Osteoblast (primary cell): ENCODE results near the gene TIGAR. TPM values are rescaled to one million over a fixed set of nuclear protein-coding genes. Genes with fewer than 3 reads are reported as not detected.

ENCODE experiments used
- DNase-seq: peaks from one replicate; pipeline ENCODE4 v3.0.0; 2011; ENCODE audit warnings: low spot score, mixed read lengths; ENCODE audit not compliant: insufficient read length; ENCODE audit errors: missing footprints
- H2AFZ ChIP-seq: 2 replicates; pipeline ENCODE4 v1.6.0; 2011; ENCODE audit warnings: mild to moderate bottlenecking, low read length
- H3K27ac ChIP-seq: 2 replicates; pipeline ENCODE4 v1.5.1; 2011; ENCODE audit warnings: mild to moderate bottlenecking, low read depth, low read length, moderate library complexity
- H3K27me3 ChIP-seq: 2 replicates; pipeline ENCODE4 v1.6.0; 2012; ENCODE audit warnings: mild to moderate bottlenecking, control low read depth, inconsistent platforms, low read length, moderate library complexity; ENCODE audit not compliant: insufficient read depth
- H3K36me3 ChIP-seq: 2 replicates; pipeline ENCODE4 v1.5.1; 2011; ENCODE audit warnings: mild to moderate bottlenecking, low read length, control low read depth, moderate library complexity; ENCODE audit not compliant: insufficient read depth
- H3K4me1 ChIP-seq: 2 replicates; pipeline ENCODE4 v1.5.1; 2011; ENCODE audit warnings: mild to moderate bottlenecking, low read length, control low read depth, moderate library complexity; ENCODE audit not compliant: insufficient read depth
- H3K4me2 ChIP-seq: 2 replicates; pipeline ENCODE4 v1.6.0; 2011; ENCODE audit warnings: mild to moderate bottlenecking, low read length; ENCODE audit not compliant: insufficient read depth
- H3K4me3 ChIP-seq: fragments of 200-600 bp; sonication (generic); 3 replicates; pipeline ENCODE4 v1.5.1; 2012; ENCODE audit warnings: mild to moderate bottlenecking, low read length, inconsistent platforms; ENCODE audit not compliant: insufficient read depth
- H3K79me2 ChIP-seq: 2 replicates; pipeline ENCODE4 v1.6.0; 2012; ENCODE audit warnings: mild to moderate bottlenecking, low read length, control low read depth, inconsistent platforms; ENCODE audit not compliant: insufficient read depth
- H3K9me3 ChIP-seq: 2 replicates; pipeline ENCODE4 v1.5.1; 2011; ENCODE audit warnings: low read depth, low read length, control low read depth
- H4K20me1 ChIP-seq: 2 replicates; pipeline ENCODE4 v1.6.0; 2012; ENCODE audit warnings: mild to moderate bottlenecking, low read length, control low read depth; ENCODE audit not compliant: insufficient read depth
- total RNA-seq: library from RNA; depleted of rRNA; stranded (reverse); fragments of >200 nt; gene quantifications from 2 replicates; pipeline ENCODE4 v1.2.3, GENCODE V29; 2012
- TF ChIP-seq, protein P1 (sequence below): IDR thresholded peaks from 2 replicates; pipeline ENCODE4 v1.5.1; 2011; ENCODE audit warnings: mild to moderate bottlenecking, low read depth, low read length, moderate library complexity; ENCODE audit errors: extremely low read depth

Gene TIGAR
- total RNA-seq, 1 donor, result 11.6 TPM

GRCh38 chr12:4300883-4301282 lies 20.1 kb upstream of the TIGAR start:
- H2AFZ ChIP-seq, result no peak overlapping the region
- no peaks in the 10 kb centered on the region for H3K36me3 ChIP-seq
- no peak overlapping the region for H3K27ac ChIP-seq
- TF ChIP-seq, protein P1, sequence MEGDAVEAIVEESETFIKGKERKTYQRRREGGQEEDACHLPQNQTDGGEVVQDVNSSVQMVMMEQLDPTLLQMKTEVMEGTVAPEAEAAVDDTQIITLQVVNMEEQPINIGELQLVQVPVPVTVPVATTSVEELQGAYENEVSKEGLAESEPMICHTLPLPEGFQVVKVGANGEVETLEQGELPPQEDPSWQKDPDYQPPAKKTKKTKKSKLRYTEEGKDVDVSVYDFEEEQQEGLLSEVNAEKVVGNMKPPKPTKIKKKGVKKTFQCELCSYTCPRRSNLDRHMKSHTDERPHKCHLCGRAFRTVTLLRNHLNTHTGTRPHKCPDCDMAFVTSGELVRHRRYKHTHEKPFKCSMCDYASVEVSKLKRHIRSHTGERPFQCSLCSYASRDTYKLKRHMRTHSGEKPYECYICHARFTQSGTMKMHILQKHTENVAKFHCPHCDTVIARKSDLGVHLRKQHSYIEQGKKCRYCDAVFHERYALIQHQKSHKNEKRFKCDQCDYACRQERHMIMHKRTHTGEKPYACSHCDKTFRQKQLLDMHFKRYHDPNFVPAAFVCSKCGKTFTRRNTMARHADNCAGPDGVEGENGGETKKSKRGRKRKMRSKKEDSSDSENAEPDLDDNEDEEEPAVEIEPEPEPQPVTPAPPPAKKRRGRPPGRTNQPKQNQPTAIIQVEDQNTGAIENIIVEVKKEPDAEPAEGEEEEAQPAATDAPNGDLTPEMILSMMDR, result no peak
- H3K4me2 ChIP-seq, result no peak overlapping the region
- no peaks in the 10 kb centered on the region for H3K9me3 ChIP-seq
- no peaks in the 10 kb centered on the region for H3K79me2 ChIP-seq
- H3K4me3 ChIP-seq, result no peak overlapping the region
- DNase-seq, result no peak
- H3K4me1 ChIP-seq, result no peaks in the 10 kb centered on the region
- H4K20me1 ChIP-seq, result no peaks in the 10 kb centered on the region
- peaks cover 14% of the 10 kb centered on the region for H3K27me3 ChIP-seq

DNA sequence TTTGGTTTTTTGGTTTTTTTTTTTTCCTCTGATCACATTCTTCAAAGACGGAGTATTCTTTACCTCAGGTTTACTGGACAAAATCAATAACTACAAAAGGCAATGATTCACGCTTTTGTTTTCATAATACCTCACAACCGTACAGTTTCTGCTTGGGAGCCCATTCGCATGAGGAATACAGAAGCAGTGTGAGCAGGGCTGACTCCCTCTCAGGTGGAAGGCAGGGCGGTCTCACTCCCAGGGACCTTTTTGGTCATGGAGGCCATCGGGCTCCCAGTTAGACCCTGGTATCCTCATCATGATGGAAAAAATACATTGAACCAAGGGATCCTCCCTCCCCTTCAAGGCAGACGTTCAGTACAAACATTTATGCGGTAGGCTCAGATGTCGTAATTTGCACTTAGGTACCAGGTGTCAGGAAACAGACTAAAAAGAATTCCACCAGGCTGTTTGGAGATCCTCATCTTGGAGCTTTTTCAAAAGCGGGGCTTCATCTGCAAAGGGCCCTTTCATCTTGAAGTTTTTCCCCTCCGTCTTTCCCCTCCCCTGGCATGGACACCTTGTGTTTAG lies 19.0 kb upstream of the TIGAR start:
- H3K4me1 ChIP-seq, result no peaks in the 10 kb centered on the region
- H3K4me2 ChIP-seq, result no peak overlapping the region

GRCh38 chr12:4302881-4303280 lies 18.1 kb upstream of the TIGAR start:
- Histone ChIP-seq H3K4me1 (peaks cover 5% of the 10 kb centered on the region), H3K27ac (no peak overlapping the region), H4K20me1 (no peaks in the 10 kb centered on the region), H3K4me2 (no peak overlapping the region), H3K79me2 (no peaks in the 10 kb centered on the region), H3K9me3 (no peaks in the 10 kb centered on the region), H3K4me3 (no peak overlapping the region), H3K27me3 (peaks cover 23% of the 10 kb centered on the region), H3K36me3 (no peaks in the 10 kb centered on the region), H2AFZ (no peak overlapping the region)
- TF ChIP-seq, protein P1, result no peak
- DNase-seq, result no peak

More for the DNA sequence above, 19.0 kb upstream of the TIGAR start:
- Histone ChIP-seq H3K4me3 (no peak overlapping the region), H4K20me1 (no peaks in the 10 kb centered on the region), H3K27me3 (peaks cover 21% of the 10 kb centered on the region), H3K79me2 (no peaks in the 10 kb centered on the region), H2AFZ (no peak overlapping the region), H3K9me3 (no peaks in the 10 kb centered on the region), H3K27ac (no peak overlapping the region), H3K36me3 (no peaks in the 10 kb centered on the region)
- TF ChIP-seq, protein P1, result no peak
- no peak for DNase-seq

DNA sequence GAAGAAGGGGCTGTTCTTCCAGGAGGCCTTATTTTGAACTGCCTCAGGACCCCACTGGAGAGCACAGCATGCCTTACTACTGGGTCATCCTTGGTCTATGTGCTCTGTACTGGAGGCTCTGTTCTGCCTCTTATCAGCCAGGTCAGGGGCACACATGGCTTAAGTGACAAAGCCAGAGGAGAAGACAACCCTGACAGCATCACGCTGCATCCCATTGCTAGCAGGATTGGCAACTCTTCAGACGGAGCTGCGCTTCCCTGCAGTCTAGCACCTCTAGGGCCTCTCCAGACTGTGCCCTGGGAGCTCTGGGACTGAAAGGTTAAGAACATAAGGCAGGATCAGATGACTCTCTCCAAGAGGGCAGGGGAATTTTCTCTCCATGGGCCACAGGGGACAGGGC lies 17.3 kb upstream of the TIGAR start:
- H3K27me3 ChIP-seq, result peaks cover 23% of the 10 kb centered on the region
- TF ChIP-seq, protein P1, result no peak
- H4K20me1 ChIP-seq, result no peaks in the 10 kb centered on the region
- H3K9me3 ChIP-seq, result no peaks in the 10 kb centered on the region
- H3K27ac ChIP-seq, result no peak overlapping the region
- H3K36me3 ChIP-seq, result no peaks in the 10 kb centered on the region
- DNase-seq, result no peak
- H3K4me2 ChIP-seq, result no peak overlapping the region
- H3K79me2 ChIP-seq, result no peaks in the 10 kb centered on the region
- peaks cover 9% of the 10 kb centered on the region for H3K4me1 ChIP-seq
- H2AFZ ChIP-seq, result no peak overlapping the region
- H3K4me3 ChIP-seq, result no peak overlapping the region
